Cardiac muscle cell (in vitro differentiated cells and primary cell): ENCODE measurements around the gene SNX24. TPM values are rescaled to one million over a fixed set of nuclear protein-coding genes. Genes with fewer than 3 reads are reported as not detected.

Experiments
- DNase-seq, 2 donors: peaks; one replicate each; pipeline versions ENCODE4 v3.0.0 to v3.0.0-alpha.2; 2010 to 2017; ENCODE audit warnings: low read depth in 1 of 2, low spot score in 1 of 2
- H3K27ac ChIP-seq: fragments of 200-600 bp; sonication (generic); 2 replicates; pipeline ENCODE4 v1.5.1; 2016
- H3K27me3 ChIP-seq: fragments of 200-600 bp; sonication (generic); 2 replicates; pipeline ENCODE4 v1.6.0; 2016; ENCODE audit warnings: control low read depth
- H3K36me3 ChIP-seq: fragments of 200-600 bp; sonication (generic); 2 replicates; pipeline ENCODE4 v1.5.1; 2016; ENCODE audit warnings: control low read depth
- H3K4me1 ChIP-seq: fragments of 200-600 bp; sonication (generic); 2 replicates; pipeline ENCODE4 v1.8.1; 2017; ENCODE audit warnings: low read depth, mild to moderate bottlenecking, mixed run types
- H3K4me3 ChIP-seq: fragments of 200-600 bp; sonication (generic); 2 replicates; pipeline ENCODE4 v1.5.1; 2016; ENCODE audit warnings: mild to moderate bottlenecking
- H3K9me3 ChIP-seq: fragments of 200-600 bp; sonication (generic); 2 replicates; pipeline ENCODE4 v1.5.1; 2017; ENCODE audit warnings: low read depth, mild to moderate bottlenecking, control low read depth
- CTCF ChIP-seq: IDR thresholded peaks from 2 replicates; pipeline ENCODE4 v1.5.1; 2012; ENCODE audit warnings: low read depth, mild to moderate bottlenecking, low read length
- polyA plus RNA-seq: library from polyadenylated mRNA; unstranded; fragments of >200 nt; fragmentation: Nextera tagmentation; extraction: Ambion mirVana; gene quantifications from 2 replicates; pipeline ENCODE4 v1.2.1, GENCODE V29; 2016
- total RNA-seq: library from RNA; depleted of rRNA; stranded (reverse); fragments of >200 nt; gene quantifications from 2 replicates; pipeline ENCODE4 v1.2.3, GENCODE V29; 2016

Gene SNX24
- total and polyA plus RNA-seq, 2 experiments from 2014 or later: 13.4 to 26.5 TPM

GRCh38 chr5:123051206-123051605, 205.8 kb downstream of the SNX24 start:
- no peak for TF ChIP-seq CTCF
- no peak for DNase-seq
- Histone ChIP-seq H3K4me1 (peaks cover 6% of the 10 kb centered on the region), H3K27ac (no peak overlapping the region), H3K36me3 (no peaks in the 10 kb centered on the region), H3K4me3 (no peak overlapping the region), H3K9me3 (no peaks in the 10 kb centered on the region), H3K27me3 (no peaks in the 10 kb centered on the region)

Other genes with a start within 250 kb of the SNX24 start
- gene SNX2, start 70.5 kb upstream of the SNX24 start, total RNA-seq: 26.9 and 31.0 TPM in 2 replicates
- gene SNX2, start 70.5 kb upstream of the SNX24 start, polyA plus RNA-seq: 49.3 and 64.6 TPM in 2 replicates
- gene PPIC, start 191.1 kb downstream of the SNX24 start, total RNA-seq: 110 and 118 TPM in 2 replicates
- gene PPIC, start 191.1 kb downstream of the SNX24 start, polyA plus RNA-seq: 276 and 293 TPM in 2 replicates
- gene PRDM6, start 243.6 kb downstream of the SNX24 start, total RNA-seq: 1.1 and 2.4 TPM in 2 replicates
- gene PRDM6, start 243.6 kb downstream of the SNX24 start, polyA plus RNA-seq: 1.0 TPM in 2 replicates